Activated CD8-positive, alpha-beta memory T cell treated with anti-CD3 and anti-CD28 coated beads for 48 hours (primary cell): ENCODE results near the gene TEAD4.

ENCODE experiments used
- DNase-seq, 3 experiments: peaks; one replicate each; pipeline ENCODE4 v3.0.0-alpha.2; 2020; ENCODE audit warnings: low read depth in 2 of 3, low spot score in 2 of 3

The TEAD4 gene

GRCh38 chr12:3078086-3078820, 119.1 kb downstream of the TEAD4 start:
- DNase-seq: no peak

- no peak for DNase-seq
Measured at GRCh38 chr12:3081091-3081490, 121.9 kb downstream of the TEAD4 start.

- no peak for DNase-seq
Measured at GRCh38 chr12:3081886-3082285, 122.7 kb downstream of the TEAD4 start.

- DNase-seq: no peak
Measured at GRCh38 chr12:3083241-3083920, 124.2 kb downstream of the TEAD4 start.

GRCh38 chr12:3083921-3084347, 124.7 kb downstream of the TEAD4 start:
- no peak for DNase-seq

- no peak for DNase-seq
Measured at GRCh38 chr12:3084742-3085141, 125.5 kb downstream of the TEAD4 start.

- no peak for DNase-seq
Measured at GRCh38 chr12:3085341-3086139, 126.3 kb downstream of the TEAD4 start.

GRCh38 chr12:3086211-3086610, 127.0 kb downstream of the TEAD4 start:
- no peak for DNase-seq

GRCh38 chr12:3086729-3087323, 127.6 kb downstream of the TEAD4 start:
- DNase-seq: no peak

- DNase-seq: no peak
Measured at GRCh38 chr12:3087758-3088650, 128.8 kb downstream of the TEAD4 start.

- no peak for DNase-seq
Measured at GRCh38 chr12:3089588-3089987, 130.4 kb downstream of the TEAD4 start.
